Measurements from ENCODE around the gene LCE2A.

Gene LCE2A

DNA sequence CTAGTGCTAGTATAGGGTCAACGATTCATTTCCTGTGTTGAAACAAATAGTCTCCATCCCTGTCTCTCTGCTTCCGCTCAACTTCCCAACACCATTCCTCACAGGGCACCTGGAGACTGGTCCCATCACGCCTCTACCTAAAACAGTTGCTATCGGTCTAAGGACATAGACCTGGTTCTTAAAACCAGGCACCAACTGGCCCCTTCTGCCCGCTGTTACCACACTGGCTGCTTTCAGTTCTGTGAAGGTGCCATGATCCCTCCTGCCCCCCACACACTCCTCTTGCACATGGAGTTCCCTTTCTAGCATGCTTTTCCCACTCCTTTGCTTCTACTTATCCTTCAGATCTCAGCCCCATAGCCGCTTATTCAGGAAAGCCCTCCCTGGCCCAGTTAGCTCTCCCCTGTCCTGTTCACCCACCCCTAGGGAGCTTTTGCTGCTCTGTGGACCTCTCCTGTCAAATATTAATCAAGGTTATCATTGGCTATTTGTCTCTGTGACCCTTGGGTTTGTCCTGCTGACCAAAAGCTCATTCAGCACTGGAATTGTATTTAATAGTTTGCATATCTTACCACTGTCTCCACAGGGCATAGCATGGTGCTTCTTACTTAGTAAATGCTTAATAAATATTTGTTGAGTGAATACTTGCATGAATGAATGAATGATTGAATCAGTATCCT lies 47.8 kb downstream of the LCE2A start:
- Histone ChIP-seq H3K27me3 (ENCODE audit: control insufficient read depth, insufficient read depth, low read length) (peaks cover 2% of the 10 kb centered on the region), H3K36me3 (ENCODE audit: control insufficient read depth, insufficient read depth, low read length) (no peaks in the 10 kb centered on the region), H3K9ac (ENCODE audit: low read length) (no peak overlapping the region), H3K4me1 (ENCODE audit: control insufficient read depth, insufficient read depth, low read length) (no peaks in the 10 kb centered on the region), H3K4me3 (ENCODE audit: low read length) (no peak overlapping the region), H3K27ac (ENCODE audit: low read depth, low read length) (no peak overlapping the region)

DNA sequence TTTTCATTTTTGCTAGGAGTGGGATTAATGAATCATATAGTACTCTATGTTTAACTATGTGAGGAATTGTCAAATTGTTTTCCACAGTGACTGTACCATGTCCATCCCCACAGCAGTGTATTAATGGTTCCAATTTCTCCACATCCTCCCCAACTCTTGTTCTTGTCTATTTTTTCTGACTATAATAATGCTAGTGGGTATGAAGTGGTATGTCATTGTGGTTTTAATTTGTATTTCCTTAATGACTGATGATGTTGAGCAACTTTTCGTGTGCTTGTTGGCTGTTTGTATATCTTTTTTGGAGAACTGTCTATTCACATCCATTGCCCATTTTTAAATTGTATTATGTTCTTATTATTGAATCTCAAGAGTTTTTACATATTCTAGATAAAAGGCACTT lies 49.7 kb downstream of the LCE2A start:
- no peaks in the 10 kb centered on the region for H3K36me3 ChIP-seq (ENCODE audit: control insufficient read depth, insufficient read depth, low read length)

More for the DNA sequence above, 49.7 kb downstream of the LCE2A start:
- Histone ChIP-seq H3K9ac (ENCODE audit: low read length) (no peak overlapping the region), H3K27ac (ENCODE audit: low read depth, low read length) (no peak overlapping the region), H3K4me1 (ENCODE audit: control insufficient read depth, insufficient read depth, low read length) (no peaks in the 10 kb centered on the region), H3K4me3 (ENCODE audit: low read length) (no peak overlapping the region), H3K27me3 (ENCODE audit: control insufficient read depth, insufficient read depth, low read length) (peaks cover 2% of the 10 kb centered on the region)
